Measurements from ENCODE around the gene CCDC47.

GRCh38 chr17:63786971-63787711, 13.7 kb upstream of the CCDC47 start:
- TF ChIP-seq, protein P1, sequence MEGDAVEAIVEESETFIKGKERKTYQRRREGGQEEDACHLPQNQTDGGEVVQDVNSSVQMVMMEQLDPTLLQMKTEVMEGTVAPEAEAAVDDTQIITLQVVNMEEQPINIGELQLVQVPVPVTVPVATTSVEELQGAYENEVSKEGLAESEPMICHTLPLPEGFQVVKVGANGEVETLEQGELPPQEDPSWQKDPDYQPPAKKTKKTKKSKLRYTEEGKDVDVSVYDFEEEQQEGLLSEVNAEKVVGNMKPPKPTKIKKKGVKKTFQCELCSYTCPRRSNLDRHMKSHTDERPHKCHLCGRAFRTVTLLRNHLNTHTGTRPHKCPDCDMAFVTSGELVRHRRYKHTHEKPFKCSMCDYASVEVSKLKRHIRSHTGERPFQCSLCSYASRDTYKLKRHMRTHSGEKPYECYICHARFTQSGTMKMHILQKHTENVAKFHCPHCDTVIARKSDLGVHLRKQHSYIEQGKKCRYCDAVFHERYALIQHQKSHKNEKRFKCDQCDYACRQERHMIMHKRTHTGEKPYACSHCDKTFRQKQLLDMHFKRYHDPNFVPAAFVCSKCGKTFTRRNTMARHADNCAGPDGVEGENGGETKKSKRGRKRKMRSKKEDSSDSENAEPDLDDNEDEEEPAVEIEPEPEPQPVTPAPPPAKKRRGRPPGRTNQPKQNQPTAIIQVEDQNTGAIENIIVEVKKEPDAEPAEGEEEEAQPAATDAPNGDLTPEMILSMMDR (conservative IDR thresholded peaks at IDR 0.05; ENCODE audit: low read depth, low read length), result no peak
- no peak for TF ChIP-seq EZH2phosphoT487 (IDR thresholded peaks at IDR 0.05; ENCODE audit: borderline replicate concordance, low read length)
- no peak for TF ChIP-seq EZH2 (IDR thresholded peaks at IDR 0.05; ENCODE audit: low read length, unreplicated experiment)
